HG02642 (cell line): ENCODE measurements around the gene EEPD1.

Experiments
- ATAC-seq: cut with Tn5 transposase; IDR thresholded peaks from one replicate; pipeline ENCODE4 v1.9.1; 2021; ENCODE audit warnings: mild to moderate bottlenecking; ENCODE audit not compliant: unreplicated experiment, poor library complexity

The EEPD1 gene

DNA sequence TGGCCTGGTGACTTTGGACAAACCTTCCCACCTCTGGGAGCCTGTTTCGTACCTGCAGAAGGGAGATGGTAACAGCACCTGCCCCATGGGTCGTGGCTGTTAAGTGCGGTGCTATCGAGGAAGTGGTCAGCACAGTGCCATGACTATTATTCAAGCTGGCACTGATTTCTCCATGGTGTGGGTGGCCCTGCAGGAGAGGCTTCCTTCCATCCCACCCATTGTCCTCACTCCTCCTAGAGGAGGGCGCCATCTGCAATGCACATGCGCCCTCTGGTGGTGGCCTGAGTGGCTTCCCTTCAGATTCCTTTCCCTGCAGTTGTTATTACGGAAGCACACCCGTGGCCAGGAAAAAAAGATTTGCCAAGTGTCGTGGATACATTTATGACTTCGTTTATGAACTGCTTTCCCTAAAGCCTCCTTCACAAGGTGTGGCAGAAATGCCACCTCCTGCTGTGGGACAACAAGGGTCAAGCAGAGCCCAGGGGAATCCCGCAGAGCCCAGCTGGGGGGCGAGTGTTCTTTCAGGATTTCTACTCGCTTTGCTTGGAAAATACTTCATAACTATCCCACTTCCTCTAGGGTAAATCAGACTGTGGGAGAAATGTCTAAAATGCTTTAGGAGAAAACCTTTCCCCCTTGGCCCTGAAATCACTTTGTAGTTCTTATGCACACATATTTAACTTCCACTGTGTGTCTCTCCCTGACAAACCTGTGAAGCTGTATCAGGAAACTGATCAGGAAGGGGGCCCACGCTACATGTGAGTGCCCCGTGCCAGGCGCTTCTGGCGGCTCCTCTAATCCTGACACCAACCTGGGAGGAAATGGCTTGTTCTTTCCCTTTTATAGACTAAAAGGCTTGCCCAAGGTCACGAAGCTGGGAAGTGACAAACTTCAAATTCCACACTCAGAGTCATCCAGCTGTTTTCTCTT, 138.6 kb downstream of the EEPD1 start:
- no peak for ATAC-seq

DNA sequence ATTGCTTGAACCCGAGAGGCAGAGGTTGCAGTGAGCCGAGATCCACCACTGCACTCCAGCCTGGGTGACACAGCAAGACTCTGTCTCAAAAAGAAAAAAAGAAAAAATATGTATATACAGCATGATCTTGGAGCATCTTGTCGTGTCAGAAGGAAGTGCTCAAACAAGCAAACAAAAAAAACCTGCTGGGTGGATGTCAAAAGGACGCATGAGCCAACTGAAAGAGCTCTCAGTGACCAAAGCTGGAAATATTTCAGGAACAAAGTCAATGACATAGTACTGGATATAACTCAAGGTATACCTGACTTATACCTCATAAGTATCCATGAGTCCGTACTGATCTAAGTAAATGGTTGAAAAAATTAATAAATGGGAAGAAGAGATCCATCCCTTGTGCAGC, 142.0 kb downstream of the EEPD1 start:
- no peak for ATAC-seq

GRCh38 chr7:36296284-36296683, 143.2 kb downstream of the EEPD1 start:
- no peak for ATAC-seq

DNA sequence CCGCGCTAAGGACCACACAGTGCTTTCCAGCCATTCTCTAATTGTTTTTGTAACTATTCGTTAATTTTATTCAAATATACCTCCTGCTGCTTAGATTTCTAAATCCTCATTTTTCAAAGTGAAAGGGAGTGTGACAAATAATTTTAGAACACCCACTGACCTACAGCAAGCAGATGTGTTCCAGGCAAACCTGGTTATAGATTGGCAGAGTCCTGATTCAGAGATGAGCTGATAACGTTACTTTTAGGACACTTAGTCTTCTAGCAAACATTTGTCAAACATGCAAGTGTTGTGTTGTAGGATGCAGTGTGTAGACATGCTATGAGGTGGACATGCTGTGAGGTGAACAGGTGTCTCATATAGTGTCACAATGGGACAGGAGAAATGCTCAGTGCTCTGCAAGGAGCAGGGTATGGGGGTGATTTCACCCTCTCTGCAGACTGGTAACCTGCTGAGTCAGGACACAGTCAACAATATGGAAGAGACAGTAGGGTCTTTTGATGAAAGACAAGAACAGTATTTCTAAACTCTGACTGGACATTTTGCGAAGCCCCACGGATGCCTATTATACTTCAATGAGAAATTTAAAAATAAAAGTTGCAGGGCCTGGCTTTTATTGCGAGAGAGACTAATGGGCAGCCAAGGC, 144.4 kb downstream of the EEPD1 start:
- no peak for ATAC-seq

- no peak for ATAC-seq
Observed at GRCh38 chr7:36298106-36298505, 145.1 kb downstream of the EEPD1 start.

GRCh38 chr7:36299223-36299774, 146.2 kb downstream of the EEPD1 start:
- ATAC-seq, result no peak

- no peak for ATAC-seq
Observed at GRCh38 chr7:36299823-36300341, 146.8 kb downstream of the EEPD1 start.

DNA sequence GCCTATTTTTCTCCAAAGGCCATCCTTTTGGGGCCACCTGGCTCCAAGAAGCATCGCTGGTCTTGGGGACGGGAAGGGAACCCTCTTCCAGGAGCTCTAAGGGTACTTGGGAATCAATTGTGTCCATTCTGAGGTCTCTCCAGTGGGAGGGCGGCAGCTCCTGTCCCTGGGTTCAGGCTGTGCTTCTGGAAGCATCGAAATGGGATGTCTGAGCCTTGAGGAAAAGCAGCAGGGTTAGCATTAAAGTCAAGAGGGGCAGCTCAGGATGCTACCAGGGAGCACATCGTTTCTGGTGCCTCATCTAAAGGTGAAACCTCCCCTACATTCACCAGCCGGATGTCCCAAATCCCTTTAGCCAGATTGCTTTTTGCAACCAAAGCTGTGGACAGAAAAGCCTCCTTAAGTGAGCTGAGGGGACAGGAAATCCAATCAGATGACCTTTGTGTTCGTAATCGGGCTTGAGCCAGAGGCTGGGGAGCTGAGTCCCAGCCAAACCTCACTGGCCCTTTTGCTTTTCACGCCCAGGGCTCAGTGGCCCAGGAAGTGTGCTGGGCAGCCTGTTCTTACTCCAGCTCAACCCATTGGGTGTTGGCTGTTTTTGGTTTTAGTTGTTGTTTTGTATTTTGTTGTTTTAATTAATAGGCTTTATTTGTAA, 147.8 kb downstream of the EEPD1 start:
- no peak for ATAC-seq

- ATAC-seq, result no peak
Observed at GRCh38 chr7:36301914-36302771, 149.1 kb downstream of the EEPD1 start.

DNA sequence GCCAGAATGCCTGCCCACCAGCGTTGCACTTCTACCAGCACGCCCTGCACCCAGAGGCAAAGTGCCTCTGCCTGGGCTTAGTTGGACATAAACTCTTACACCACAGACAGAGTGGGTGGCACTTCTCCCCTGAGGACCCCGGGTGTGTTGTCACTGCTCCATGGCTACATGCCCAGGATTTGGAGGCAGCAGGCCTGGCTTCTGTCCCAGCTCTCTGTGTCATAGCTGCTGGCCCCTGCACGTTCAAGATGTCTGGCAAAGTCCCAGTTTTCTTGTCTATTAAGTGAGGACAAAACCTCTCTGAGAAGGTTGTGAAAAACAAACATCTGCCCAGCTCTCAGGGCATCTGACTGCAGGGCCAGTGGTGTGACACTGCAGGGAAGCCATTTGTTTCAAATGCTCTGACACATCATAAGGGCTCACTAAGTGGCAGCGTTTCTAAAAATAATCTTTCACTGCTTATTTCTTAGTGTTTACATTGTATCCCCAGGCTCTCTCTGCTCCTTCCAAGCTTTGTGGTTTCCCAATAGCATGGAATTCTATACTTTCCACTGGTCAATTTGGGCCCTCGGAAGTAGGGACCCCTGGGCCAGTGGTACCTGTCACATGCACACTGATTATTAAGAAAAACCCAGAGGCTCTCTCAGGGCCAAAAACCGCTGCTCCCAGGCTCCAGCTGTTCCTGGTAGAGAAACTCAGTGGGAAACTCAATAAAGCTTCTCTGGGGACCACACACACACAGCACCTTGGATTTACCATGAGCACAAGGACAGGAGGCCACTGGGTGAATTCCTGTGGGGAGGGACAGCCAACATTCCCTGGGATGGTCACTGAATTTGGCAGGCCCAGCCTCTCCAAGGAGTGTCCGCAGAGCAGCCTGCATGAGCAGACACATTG, 150.4 kb downstream of the EEPD1 start:
- ATAC-seq, result no peak

- ATAC-seq, result no peak
Observed at GRCh38 chr7:36304099-36304425, 151.0 kb downstream of the EEPD1 start.

GRCh38 chr7:36305226-36305625, 152.2 kb downstream of the EEPD1 start:
- no peak for ATAC-seq

DNA sequence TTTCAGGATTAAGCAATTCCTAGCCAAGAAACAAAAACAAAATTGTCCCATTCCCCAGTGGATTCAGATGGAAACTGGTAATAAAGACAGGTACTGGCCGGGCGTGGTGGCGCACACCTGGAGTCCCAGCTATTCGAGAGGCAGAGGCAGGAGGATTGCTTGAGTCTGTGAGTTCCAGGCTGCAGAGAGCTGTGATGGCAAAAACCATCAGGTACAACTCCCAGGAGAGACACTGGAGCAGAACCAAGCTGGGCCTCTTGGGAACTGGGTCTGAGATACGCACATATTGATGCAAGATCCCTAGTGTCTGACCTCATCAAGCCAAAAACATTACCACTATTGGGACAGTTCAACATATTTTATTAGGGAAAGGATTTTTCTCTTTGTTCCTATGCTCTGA, 152.6 kb downstream of the EEPD1 start:
- ATAC-seq, result no peak

GRCh38 chr7:36306222-36306621, 153.2 kb downstream of the EEPD1 start:
- no peak for ATAC-seq

DNA sequence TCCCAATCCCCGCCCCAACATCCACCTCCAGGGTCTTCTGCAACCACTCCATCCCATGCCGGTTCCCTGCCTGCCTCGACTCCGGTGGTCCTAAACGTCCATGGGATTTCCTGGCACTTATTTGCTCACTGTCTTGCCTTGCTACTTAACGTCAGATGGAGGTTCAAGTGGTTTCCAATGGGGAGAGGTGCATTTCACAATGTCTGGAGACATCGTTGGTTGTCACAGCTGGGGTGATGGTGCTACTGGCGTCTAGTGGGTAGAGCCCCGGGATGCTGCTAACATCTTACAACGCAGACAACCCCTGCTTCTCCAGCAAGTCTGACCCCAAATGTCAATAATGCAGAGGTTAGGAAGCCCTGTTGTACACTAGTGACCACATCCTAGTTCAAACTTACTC, 153.7 kb downstream of the EEPD1 start:
- no peak for ATAC-seq

DNA sequence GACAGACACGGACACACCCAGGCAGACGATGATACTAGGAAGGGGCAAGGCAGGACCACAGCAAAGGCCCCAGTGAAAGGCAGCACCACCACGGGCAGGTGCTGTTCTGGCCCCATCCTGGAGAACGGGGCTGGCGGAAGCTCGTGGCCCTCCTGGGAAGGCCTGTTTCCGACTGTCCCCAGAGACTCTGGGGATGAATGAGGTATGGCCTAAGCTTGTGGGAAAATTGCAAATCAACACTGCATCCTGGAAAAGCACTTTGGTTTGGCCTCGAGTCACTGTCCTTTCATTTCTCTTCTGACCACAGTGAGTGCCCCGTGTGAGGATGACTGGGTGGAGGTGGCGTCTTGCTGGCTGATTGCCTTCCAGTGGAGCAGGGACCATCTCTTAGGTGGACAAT, 155.0 kb downstream of the EEPD1 start:
- no peak for ATAC-seq

- no peak for ATAC-seq
Observed at GRCh38 chr7:36309301-36309700, 156.2 kb downstream of the EEPD1 start.

DNA sequence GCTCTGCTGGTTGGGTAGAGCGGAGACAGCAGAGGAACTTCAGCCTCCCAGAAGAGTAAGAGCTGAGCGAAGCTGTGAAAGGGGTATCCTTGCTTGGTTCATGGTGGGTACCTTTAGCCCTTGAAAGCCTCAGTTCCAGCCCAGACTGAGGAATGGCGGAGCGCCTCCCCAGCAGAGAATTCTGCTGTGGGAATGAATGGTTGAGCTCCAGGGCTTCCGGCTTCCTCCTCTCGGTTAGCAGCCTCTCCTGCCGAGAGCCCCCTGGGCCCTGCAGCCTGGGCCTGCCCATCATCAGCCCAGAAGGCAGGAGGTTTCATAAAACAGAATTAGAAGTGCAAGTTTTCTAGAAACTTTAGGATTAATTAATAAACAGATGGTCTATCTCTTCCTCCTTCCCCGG, 156.7 kb downstream of the EEPD1 start:
- ATAC-seq, result no peak

GRCh38 chr7:36310897-36311296, 157.8 kb downstream of the EEPD1 start:
- ATAC-seq, result no peak
